OCI-LY3 (cell line): Measurements from ENCODE around the gene SCAF8.

Source experiments
- EZH2phosphoT487 ChIP-seq: fragments of 200-600 bp; shearing (Covaris generic); IDR thresholded peaks from 2 replicates; pipeline ENCODE4 v1.6.1; 2018; ENCODE audit warnings: antibody characterized with exemption, mixed run types, low read depth
- TF ChIP-seq, protein P1 (sequence below): fragments of 200-600, 300-600 bp; sonication (generic); IDR thresholded peaks from 2 replicates; pipeline ENCODE4 v1.5.1; 2014; ENCODE audit warnings: antibody characterized with exemption, low read length, low read depth

DNA sequence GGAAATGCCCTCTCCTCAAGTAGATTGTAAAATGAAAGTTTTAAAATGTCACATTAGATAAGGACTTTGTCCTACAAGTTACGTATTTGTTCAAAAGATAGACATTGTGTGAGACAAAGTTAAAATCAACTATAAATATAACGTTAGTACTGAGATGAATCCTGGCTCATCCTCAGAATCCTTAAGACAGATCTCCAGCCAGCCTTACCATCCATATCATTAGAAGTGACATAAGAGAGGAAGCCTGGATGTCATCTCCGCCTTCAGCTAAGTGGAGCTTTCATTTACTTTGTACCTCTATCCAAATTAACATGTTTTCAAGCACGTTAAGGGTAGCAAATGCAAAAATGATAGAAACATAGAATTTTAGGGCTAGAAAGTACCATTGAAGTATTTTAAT, 59.1 kb downstream of the SCAF8 start:
- TF ChIP-seq, protein P1, sequence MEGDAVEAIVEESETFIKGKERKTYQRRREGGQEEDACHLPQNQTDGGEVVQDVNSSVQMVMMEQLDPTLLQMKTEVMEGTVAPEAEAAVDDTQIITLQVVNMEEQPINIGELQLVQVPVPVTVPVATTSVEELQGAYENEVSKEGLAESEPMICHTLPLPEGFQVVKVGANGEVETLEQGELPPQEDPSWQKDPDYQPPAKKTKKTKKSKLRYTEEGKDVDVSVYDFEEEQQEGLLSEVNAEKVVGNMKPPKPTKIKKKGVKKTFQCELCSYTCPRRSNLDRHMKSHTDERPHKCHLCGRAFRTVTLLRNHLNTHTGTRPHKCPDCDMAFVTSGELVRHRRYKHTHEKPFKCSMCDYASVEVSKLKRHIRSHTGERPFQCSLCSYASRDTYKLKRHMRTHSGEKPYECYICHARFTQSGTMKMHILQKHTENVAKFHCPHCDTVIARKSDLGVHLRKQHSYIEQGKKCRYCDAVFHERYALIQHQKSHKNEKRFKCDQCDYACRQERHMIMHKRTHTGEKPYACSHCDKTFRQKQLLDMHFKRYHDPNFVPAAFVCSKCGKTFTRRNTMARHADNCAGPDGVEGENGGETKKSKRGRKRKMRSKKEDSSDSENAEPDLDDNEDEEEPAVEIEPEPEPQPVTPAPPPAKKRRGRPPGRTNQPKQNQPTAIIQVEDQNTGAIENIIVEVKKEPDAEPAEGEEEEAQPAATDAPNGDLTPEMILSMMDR: no peak
- TF ChIP-seq EZH2phosphoT487: no peak
